ENCODE results near the gene CRTC1. TPM values are rescaled to one million over a fixed set of nuclear protein-coding genes. Genes with fewer than 3 reads are reported as not detected.
A peak's percentile ranks its signal among the peaks of the same experiment; 100 is the strongest.

CRTC1 gene
- total and polyA plus RNA-seq, 2 of the 13 experiments (the other 11 are each of a cell fraction or from before 2014, with no cell fraction given): 2.0 to 2.7 TPM

DNA sequence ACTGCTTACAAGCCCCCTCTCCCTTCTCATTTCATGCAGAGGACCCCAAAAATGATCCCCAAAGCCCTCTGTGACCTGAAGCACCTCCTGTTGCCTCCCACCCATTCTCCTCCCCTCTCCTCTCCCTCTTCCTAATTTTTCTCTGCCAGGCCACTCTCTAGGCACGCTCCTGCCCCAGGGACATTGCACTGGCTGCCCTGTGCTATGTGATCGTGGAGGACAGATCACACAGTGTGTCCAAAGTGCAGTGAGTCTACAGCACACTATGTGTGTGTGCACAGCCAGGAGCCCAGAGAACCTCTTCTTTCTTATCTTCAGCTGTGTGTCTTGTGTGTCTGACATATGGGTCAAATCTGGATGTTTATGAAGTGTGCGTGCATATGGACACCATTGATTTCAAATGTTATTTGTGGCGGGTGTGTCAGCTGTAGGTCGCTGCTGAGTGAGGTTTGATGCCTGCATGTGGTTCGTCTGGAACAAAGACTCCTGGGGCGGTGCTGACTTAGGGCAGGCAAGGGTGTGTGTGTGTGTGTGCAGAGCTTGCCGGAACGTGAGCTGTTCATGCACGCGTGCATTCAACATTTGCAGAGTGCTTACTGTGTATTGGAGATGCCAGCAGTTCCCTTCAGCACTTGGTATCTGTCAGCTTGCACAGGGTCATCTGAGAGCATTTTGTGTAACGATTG, 48.7 kb upstream of the CRTC1 start (continued):
- no peak for TF ChIP-seq RBM22 (optimal IDR thresholded peaks at IDR 0.05; ENCODE audit: low read length)
- TF ChIP-seq KDM1A (CRISPR knock-in tag; IDR thresholded peaks at IDR 0.05): peak; percentile 71; the same call in 1 of the 2 replicates
- no peak for TF ChIP-seq REPIN1 (CRISPR knock-in tag; IDR thresholded peaks at IDR 0.05; ENCODE audit: borderline replicate concordance, low read depth)
- TF ChIP-seq TEAD3 (CRISPR knock-in tag; optimal IDR thresholded peaks at IDR 0.05; ENCODE audit: borderline replicate concordance): peak; percentile 7
- TF ChIP-seq ZNF776 (CRISPR knock-in tag; IDR thresholded peaks at IDR 0.05): no peak
- TF ChIP-seq ZNF7 (CRISPR knock-in tag; IDR thresholded peaks at IDR 0.05): 0 out of 2 replicates have a peak, but pooled peaks have one; percentile 33
- 0 out of 2 replicates have a peak, but pooled peaks have one; percentile 11 for TF ChIP-seq KDM5B (CRISPR knock-in tag; IDR thresholded peaks at IDR 0.05; ENCODE audit: borderline replicate concordance)
- TF ChIP-seq HNF4A (CRISPR knock-in tag; IDR thresholded peaks at IDR 0.05): 0 out of 2 replicates have a peak, but pooled peaks have one; percentile 29
- TF ChIP-seq, protein P1, sequence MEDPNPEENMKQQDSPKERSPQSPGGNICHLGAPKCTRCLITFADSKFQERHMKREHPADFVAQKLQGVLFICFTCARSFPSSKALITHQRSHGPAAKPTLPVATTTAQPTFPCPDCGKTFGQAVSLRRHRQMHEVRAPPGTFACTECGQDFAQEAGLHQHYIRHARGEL (CRISPR knock-in tag; IDR thresholded peaks at IDR 0.05): no peak
- TF ChIP-seq ZMYM2 (CRISPR knock-in tag; IDR thresholded peaks at IDR 0.05): 0 out of 2 replicates have a peak, but pooled peaks have one; percentile 34

DNA sequence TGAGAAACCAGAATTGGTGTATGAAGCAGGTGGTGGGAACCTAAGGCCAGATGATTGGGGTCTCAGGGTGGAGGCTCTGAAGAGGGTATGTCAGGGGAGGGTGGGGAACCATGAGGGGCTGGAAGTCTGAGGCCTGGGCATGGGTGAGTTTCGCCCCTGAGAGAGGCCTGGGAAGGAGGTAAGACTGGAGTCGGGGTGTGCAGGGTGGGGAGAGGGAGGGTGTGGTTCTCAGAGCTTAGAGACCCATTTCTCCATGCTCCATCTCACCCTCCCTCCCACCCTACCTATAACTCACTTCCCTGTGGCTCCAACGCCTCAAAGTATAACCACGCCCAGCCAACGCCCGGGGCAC, 47.7 kb upstream of the CRTC1 start:
- Histone ChIP-seq H2AFZ (ENCODE audit: low read length) (no peak overlapping the region), H3K4me2 (ENCODE audit: low read depth, low read length) (peak overlapping the region; percentile 53; the same call in 1 of the 2 replicates), H3K9ac (ENCODE audit: insufficient read depth, low read depth, low read length) (no peak overlapping the region), H3K36me3 (replicated peaks in 1 of 2; ENCODE audit: control insufficient read depth in 1 of 2, insufficient read depth in 2 of 2, low read length in 2 of 2) (no peaks in the 10 kb centered on the region), H3K79me2 (ENCODE audit: insufficient read depth, low read length) (peaks cover 8% of the 10 kb centered on the region), H3K27ac (ENCODE audit: extremely low read length, insufficient read depth, low read length) (no peak overlapping the region), H3K4me1 (ENCODE audit: insufficient read depth, low read length) (peaks cover 40% of the 10 kb centered on the region), H3K9me3 (ENCODE audit: low read length) (no peaks in the 10 kb centered on the region), H3K4me3 (replicated peaks in 1 of 3; ENCODE audit: insufficient read depth in 1 of 3, low read depth in 2 of 3, low read length in 3 of 3) (peak overlapping the region in 1 of 3 experiments; percentile 84; a peak in 2 of 6 replicates), H3K27me3 (ENCODE audit: control insufficient read depth in 1 of 2, insufficient read depth in 2 of 2, low read length in 2 of 2) (peaks cover 0 to 6% of the 10 kb centered on the region in 2 experiments; a peak in 1 of 5 replicates), H4K20me1 (ENCODE audit: insufficient read depth, low read length) (no peaks in the 10 kb centered on the region)
- TF ChIP-seq, protein P2, sequence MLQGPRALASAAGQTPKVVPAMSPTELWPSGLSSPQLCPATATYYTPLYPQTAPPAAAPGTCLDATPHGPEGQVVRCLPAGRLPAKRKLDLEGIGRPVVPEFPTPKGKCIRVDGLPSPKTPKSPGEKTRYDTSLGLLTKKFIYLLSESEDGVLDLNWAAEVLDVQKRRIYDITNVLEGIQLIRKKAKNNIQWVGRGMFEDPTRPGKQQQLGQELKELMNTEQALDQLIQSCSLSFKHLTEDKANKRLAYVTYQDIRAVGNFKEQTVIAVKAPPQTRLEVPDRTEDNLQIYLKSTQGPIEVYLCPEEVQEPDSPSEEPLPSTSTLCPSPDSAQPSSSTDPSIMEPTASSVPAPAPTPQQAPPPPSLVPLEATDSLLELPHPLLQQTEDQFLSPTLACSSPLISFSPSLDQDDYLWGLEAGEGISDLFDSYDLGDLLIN (CRISPR knock-in tag; IDR thresholded peaks at IDR 0.05; ENCODE audit: borderline replicate concordance): no peak
- TF ChIP-seq RARG (CRISPR knock-in tag; IDR thresholded peaks at IDR 0.05; ENCODE audit: low read depth): no peak
- TF ChIP-seq, protein P3, sequence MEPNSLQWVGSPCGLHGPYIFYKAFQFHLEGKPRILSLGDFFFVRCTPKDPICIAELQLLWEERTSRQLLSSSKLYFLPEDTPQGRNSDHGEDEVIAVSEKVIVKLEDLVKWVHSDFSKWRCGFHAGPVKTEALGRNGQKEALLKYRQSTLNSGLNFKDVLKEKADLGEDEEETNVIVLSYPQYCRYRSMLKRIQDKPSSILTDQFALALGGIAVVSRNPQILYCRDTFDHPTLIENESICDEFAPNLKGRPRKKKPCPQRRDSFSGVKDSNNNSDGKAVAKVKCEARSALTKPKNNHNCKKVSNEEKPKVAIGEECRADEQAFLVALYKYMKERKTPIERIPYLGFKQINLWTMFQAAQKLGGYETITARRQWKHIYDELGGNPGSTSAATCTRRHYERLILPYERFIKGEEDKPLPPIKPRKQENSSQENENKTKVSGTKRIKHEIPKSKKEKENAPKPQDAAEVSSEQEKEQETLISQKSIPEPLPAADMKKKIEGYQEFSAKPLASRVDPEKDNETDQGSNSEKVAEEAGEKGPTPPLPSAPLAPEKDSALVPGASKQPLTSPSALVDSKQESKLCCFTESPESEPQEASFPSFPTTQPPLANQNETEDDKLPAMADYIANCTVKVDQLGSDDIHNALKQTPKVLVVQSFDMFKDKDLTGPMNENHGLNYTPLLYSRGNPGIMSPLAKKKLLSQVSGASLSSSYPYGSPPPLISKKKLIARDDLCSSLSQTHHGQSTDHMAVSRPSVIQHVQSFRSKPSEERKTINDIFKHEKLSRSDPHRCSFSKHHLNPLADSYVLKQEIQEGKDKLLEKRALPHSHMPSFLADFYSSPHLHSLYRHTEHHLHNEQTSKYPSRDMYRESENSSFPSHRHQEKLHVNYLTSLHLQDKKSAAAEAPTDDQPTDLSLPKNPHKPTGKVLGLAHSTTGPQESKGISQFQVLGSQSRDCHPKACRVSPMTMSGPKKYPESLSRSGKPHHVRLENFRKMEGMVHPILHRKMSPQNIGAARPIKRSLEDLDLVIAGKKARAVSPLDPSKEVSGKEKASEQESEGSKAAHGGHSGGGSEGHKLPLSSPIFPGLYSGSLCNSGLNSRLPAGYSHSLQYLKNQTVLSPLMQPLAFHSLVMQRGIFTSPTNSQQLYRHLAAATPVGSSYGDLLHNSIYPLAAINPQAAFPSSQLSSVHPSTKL (CRISPR knock-in tag; IDR thresholded peaks at IDR 0.05): no peak
- ChIA-PET CTCF (ENCODE audit: low intra/inter-chr PET ratio, low total read pairs) (interaction anchor here (1.0 kb wide), 1 partner anchor 116 kb away, joined by 3 read pairs; no protein-coding TSS in a partner anchor), POLR2A (interaction anchor here (0.7 kb wide), 1 partner anchor 158 kb away, joined by 3 read pairs; no protein-coding TSS in a partner anchor)
- FAIRE-seq: no peak
- DNase-seq (ENCODE audit: low spot score): no peak
- intact Hi-C loops (cut with micrococcal nuclease; ENCODE audit: unreplicated experiment) (no loop called here), in situ Hi-C loops (cut with HindIII; ENCODE audit: extremely low pct_ligation_motif_present, low pct_unique_long_range_greater_than_20kb) (no loop called here)
- BruUV-seq (replicated peaks): no TSS peak
- no peak; the same call in 2 of the 3 replicates for ATAC-seq
- WGBS (ENCODE audit: low lambda C conversion rate): 8% methylated on average over 5 of the region's 6 CpGs

Data from HepG2 (cell line).